Measurements from ENCODE around the gene TMEM213.

DNA sequence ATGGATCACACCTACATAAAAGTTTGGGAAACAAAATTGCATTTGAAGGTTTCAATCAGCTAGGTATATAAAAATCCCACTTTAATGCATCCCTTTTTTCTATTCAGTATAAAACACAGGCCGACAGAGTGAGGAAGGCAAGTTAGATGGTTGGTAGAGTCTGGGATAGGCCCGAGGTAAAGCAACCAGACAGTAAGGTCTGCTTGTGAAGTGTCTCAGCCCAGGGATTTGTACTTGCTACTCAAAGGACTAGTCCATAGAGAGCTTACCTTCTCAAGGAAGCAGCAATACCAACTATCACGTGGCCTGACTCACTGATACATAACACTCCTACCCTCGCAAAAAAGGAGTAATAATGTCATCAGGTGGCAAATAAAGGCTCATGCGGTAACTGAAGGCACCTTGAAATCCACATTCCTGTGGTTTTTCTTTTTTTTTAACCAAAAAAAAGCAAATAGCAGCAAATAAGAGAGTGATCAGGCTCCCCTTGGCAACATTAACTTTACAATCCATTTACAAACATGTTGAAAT is 56.4 kb downstream of the TMEM213 start:
- TF ChIP-seq JUNB (CRISPR knock-in tag; conservative IDR thresholded peaks at IDR 0.05), result no peak
- TF ChIP-seq JUN (IDR thresholded peaks at IDR 0.05; ENCODE audit: borderline replicate concordance, low read depth, low read length), result no peak
- TF ChIP-seq JUN (CRISPR knock-in tag; IDR thresholded peaks at IDR 0.05; ENCODE audit: borderline replicate concordance), result no peak
- TF ChIP-seq SETDB1 (IDR thresholded peaks at IDR 0.05; ENCODE audit: low read length), result no peak
- no peak for TF ChIP-seq BHLHE40 (IDR thresholded peaks at IDR 0.05; ENCODE audit: low read length)
- no peak for TF ChIP-seq EP300 (IDR thresholded peaks at IDR 0.05; ENCODE audit: low read length)
- no peak for TF ChIP-seq CBX5 (IDR thresholded peaks at IDR 0.05; ENCODE audit: borderline replicate concordance, low read depth)
- TF ChIP-seq POLR2A (conservative IDR thresholded peaks at IDR 0.05), result no peak
- TF ChIP-seq GATAD2B (IDR thresholded peaks at IDR 0.05; ENCODE audit: borderline replicate concordance), result no peak
- TF ChIP-seq, protein P1, sequence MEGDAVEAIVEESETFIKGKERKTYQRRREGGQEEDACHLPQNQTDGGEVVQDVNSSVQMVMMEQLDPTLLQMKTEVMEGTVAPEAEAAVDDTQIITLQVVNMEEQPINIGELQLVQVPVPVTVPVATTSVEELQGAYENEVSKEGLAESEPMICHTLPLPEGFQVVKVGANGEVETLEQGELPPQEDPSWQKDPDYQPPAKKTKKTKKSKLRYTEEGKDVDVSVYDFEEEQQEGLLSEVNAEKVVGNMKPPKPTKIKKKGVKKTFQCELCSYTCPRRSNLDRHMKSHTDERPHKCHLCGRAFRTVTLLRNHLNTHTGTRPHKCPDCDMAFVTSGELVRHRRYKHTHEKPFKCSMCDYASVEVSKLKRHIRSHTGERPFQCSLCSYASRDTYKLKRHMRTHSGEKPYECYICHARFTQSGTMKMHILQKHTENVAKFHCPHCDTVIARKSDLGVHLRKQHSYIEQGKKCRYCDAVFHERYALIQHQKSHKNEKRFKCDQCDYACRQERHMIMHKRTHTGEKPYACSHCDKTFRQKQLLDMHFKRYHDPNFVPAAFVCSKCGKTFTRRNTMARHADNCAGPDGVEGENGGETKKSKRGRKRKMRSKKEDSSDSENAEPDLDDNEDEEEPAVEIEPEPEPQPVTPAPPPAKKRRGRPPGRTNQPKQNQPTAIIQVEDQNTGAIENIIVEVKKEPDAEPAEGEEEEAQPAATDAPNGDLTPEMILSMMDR (IDR thresholded peaks at IDR 0.05 in 2 of 3, conservative IDR thresholded peaks at IDR 0.05 in 1 of 3; ENCODE audit: insufficient read depth in 2 of 3, low read depth in 1 of 3, low read length in 3 of 3), result no peak
- no peak for TF ChIP-seq TARDBP (IDR thresholded peaks at IDR 0.05)
- TF ChIP-seq CBX3 (IDR thresholded peaks at IDR 0.05; ENCODE audit: borderline replicate concordance in 1 of 2, low read length in 2 of 2), result no peak
